ENCODE data around the gene CCDC12.
"Not testable (repeated sequence)": the region's sequence is repeated elsewhere in the genome, so short reads cannot be mapped to it uniquely, and the experiment has no call there.

CCDC12 gene

DNA sequence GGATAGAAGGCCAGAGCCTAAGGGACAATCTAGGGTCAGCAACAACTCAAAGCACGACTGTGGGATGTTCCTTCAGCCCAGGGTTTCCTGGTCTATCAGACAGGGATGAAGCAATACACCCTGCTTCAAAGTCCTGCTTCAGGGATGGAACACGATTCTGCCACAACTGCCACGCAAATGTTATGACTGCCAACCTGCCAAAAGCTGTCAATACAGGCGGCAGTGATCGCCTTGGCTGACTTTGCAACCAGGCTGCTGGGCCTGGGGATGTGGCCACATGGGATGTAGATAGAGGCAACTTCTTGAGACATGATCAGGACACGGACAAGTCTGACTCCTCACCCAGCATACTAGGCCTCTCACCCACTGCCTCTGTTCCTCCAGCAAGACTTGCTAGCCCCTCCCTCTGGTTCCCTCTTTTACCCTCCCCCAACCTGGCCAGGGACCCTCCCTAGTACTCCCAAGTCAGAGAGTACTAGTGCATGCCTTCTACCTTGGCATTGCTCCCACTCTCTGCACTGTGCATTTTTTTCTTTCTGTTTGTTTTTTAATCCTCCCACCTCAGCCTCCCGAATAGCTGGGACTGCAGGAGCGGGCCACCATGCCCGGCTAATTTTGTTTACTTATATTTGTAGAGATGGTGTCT is 7.6 kb downstream of the CCDC12 start:
- TF ChIP-seq, protein P1, sequence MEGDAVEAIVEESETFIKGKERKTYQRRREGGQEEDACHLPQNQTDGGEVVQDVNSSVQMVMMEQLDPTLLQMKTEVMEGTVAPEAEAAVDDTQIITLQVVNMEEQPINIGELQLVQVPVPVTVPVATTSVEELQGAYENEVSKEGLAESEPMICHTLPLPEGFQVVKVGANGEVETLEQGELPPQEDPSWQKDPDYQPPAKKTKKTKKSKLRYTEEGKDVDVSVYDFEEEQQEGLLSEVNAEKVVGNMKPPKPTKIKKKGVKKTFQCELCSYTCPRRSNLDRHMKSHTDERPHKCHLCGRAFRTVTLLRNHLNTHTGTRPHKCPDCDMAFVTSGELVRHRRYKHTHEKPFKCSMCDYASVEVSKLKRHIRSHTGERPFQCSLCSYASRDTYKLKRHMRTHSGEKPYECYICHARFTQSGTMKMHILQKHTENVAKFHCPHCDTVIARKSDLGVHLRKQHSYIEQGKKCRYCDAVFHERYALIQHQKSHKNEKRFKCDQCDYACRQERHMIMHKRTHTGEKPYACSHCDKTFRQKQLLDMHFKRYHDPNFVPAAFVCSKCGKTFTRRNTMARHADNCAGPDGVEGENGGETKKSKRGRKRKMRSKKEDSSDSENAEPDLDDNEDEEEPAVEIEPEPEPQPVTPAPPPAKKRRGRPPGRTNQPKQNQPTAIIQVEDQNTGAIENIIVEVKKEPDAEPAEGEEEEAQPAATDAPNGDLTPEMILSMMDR (IDR thresholded peaks at IDR 0.05) = no peak
- Histone ChIP-seq H3K4me3 (no peak overlapping the region), H3K27ac (no peak overlapping the region)
- DNase-seq (ENCODE audit: low spot score) = no peak

GRCh38 chr3:46966811-46967210 is 9.7 kb downstream of the CCDC12 start:
- TF ChIP-seq, protein P1 (IDR thresholded peaks at IDR 0.05) = no peak
- Histone ChIP-seq H3K27ac (no peak overlapping the region), H3K4me3 (no peak overlapping the region)
- DNase-seq (ENCODE audit: low spot score) = no peak

- DNase-seq (ENCODE audit: low spot score) = no peak
- Histone ChIP-seq H3K4me3 (no peak overlapping the region), H3K27ac (no peak overlapping the region)
- TF ChIP-seq, protein P1 (IDR thresholded peaks at IDR 0.05) = no peak
Observed at GRCh38 chr3:46965151-46965550, 11.4 kb downstream of the CCDC12 start.

DNA sequence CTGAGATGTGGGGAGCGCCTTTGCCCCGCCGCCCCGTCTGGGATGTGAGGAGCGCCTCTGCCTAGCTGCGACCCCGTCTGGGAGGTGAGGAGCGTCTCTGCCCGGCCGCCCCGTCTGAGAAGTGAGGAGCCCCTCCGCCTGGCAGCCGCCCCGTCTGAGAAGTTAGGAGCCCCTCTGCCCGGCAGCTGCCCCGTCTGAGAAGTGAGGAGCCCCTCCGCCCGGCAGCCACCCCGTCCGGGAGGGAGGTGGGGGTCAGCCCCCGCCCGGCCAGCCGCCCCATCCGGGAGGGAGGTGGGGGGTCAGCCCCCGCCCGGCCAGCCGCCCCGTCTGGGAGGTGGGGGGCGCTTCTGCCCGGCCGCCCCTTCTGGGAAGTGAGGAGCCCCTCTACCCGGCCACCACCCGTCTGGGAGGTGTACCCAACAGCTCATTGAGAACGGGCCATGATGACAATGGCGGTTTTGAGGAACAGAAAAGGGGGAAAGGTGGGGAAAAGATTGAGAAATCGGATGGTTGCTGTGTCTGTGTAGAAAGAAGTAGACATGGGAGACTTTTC is 12.4 kb downstream of the CCDC12 start:
- not testable (repeated sequence) for H3K27ac ChIP-seq; DNase-seq (ENCODE audit: low spot score); H3K4me3 ChIP-seq

DNA sequence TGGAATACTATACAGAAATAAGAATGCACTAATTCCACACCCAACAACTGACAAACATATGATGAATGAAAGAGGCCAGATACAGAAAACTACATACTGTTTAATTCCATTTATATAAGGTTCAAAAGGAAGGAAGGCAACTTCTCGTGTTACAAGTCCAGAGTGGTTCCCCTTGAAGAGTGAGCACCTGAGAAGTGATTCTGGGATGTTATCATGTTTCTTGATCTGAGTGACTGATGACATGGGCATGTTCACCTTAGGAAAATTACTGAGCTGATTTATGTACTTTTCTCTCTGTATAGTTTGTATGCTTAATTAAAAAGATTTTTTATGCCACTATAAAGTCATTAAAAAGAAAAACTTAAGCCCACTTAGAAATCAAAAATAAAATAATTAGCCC is 13.6 kb downstream of the CCDC12 start:
- Histone ChIP-seq H3K4me3 (no peak overlapping the region), H3K27ac (no peak overlapping the region)
- DNase-seq (ENCODE audit: low spot score) = no peak
- TF ChIP-seq, protein P1 (IDR thresholded peaks at IDR 0.05) = no peak

GRCh38 chr3:46962427-46962826 is 14.1 kb downstream of the CCDC12 start:
- H3K27ac ChIP-seq = no peak overlapping the region
- TF ChIP-seq, protein P1 (IDR thresholded peaks at IDR 0.05) = no peak
- H3K4me3 ChIP-seq = no peak overlapping the region
- DNase-seq (ENCODE audit: low spot score) = no peak

DNA sequence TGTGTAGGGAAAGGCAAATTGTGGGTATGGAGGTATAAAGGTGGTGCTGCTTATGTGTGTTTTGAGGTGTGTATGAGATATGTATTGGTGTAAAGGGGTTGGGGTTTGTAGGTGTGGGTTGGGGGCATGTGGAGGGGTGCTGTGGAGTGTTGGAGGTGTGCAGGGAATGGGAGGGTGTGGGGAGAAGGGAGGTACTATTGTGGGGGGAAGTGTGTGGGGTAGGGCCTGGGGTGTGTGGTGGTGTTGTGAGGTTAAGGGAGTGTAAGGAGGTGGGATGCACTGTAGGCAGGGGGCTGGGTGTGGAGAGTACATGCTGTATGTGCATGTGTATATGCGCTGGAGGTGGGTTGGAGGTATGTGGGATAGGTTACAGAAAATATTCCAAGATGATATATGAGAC is 15.7 kb downstream of the CCDC12 start:
- H3K4me3 ChIP-seq = peak overlapping the region; percentile 49
- H3K27ac ChIP-seq = peak overlapping the region in 1 of 2 donors; percentile 82
- no peak for DNase-seq (ENCODE audit: low spot score)
- TF ChIP-seq, protein P1 (IDR thresholded peaks at IDR 0.05) = no peak

Measured in coronary artery (tissue), 2 donors.